Measurements from ENCODE around the gene SHISA7.

The SHISA7 gene

GRCh38 chr19:55443045-55443823 lies at the start of gene SHISA7:
TSS of gene SHISA7 (minus strand) at chr19:55443300. CDS start at chr19:55442863, 437 bp downstream.
- H3K4me2 ChIP-seq (ENCODE audit: low read length) = no peak within 1 kb of the TSS
- no peak within 1 kb of the TSS for H3K27ac ChIP-seq (ENCODE audit: low read depth, low read length, poor library complexity, severe bottlenecking)
- H3F3A ChIP-seq (ENCODE audit: insufficient read depth, low read length) = no peaks in the 10 kb centered on the region
- no peaks in the 10 kb centered on the region for H3K9me2 ChIP-seq (ENCODE audit: low read depth, low read length)
- no peak within 1 kb of the TSS for H3K9ac ChIP-seq (ENCODE audit: low read length)
- H4K20me1 ChIP-seq (ENCODE audit: insufficient read depth, low read length) = no peaks in the 10 kb centered on the region
- no peaks in the 10 kb centered on the region for H3K9me3 ChIP-seq (ENCODE audit: low read length)
- H3K27me3 ChIP-seq (ENCODE audit: insufficient read depth, low read length) = no peaks in the 10 kb centered on the region
- no peak within 1 kb of the TSS for H3K4me3 ChIP-seq (ENCODE audit: low read depth, low read length, poor library complexity, severe bottlenecking)
- H2AFZ ChIP-seq (ENCODE audit: low read length) = no peak within 1 kb of the TSS
- H3K4me1 ChIP-seq (ENCODE audit: insufficient read depth, low read length, severe bottlenecking) = no peaks in the 10 kb centered on the region
- no peaks in the 10 kb centered on the region for H3K79me2 ChIP-seq (ENCODE audit: insufficient read depth, low read length)
- no peaks in the 10 kb centered on the region for H3K36me3 ChIP-seq (ENCODE audit: insufficient read depth, low read length)
- TF ChIP-seq, protein P1, sequence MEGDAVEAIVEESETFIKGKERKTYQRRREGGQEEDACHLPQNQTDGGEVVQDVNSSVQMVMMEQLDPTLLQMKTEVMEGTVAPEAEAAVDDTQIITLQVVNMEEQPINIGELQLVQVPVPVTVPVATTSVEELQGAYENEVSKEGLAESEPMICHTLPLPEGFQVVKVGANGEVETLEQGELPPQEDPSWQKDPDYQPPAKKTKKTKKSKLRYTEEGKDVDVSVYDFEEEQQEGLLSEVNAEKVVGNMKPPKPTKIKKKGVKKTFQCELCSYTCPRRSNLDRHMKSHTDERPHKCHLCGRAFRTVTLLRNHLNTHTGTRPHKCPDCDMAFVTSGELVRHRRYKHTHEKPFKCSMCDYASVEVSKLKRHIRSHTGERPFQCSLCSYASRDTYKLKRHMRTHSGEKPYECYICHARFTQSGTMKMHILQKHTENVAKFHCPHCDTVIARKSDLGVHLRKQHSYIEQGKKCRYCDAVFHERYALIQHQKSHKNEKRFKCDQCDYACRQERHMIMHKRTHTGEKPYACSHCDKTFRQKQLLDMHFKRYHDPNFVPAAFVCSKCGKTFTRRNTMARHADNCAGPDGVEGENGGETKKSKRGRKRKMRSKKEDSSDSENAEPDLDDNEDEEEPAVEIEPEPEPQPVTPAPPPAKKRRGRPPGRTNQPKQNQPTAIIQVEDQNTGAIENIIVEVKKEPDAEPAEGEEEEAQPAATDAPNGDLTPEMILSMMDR (IDR thresholded peaks at IDR 0.05; ENCODE audit: low read length) = no peak
- no peak for TF ChIP-seq EZH2 (IDR thresholded peaks at IDR 0.05; ENCODE audit: borderline replicate concordance, low read length)

DNA sequence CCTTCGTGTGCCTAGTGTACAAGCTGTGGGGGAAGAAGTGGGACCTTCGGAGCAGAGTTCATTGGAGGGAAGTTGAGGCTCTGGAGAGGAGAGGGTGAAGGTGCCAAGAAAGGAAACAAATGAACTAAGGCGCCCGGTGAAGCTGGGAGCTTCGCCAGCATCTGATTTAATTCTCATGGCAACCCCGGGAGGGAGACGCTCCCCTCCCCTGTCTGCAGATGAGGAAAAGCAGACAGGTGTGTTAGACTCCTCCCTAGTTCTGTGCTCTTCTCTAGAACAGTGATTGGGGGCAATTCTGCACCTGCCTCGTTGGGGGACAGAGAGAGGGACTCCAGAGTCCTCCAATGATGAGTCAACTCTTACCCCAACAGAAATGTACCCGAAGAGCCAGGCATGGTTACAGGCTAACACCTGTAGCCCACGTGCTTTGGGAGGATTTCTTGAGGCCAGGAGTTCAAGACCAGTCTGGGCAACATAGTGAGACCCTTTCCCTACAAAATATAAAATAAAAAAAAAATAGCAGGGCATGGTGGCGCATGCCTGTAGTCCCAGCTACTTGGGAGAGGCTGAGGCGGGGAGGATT lies 49.4 kb upstream of the SHISA7 start:
- Histone ChIP-seq H3K9me3 (ENCODE audit: low read length) (no peaks in the 10 kb centered on the region), H3K27me3 (ENCODE audit: insufficient read depth, low read length) (peaks cover 10% of the 10 kb centered on the region; the same call in 1 of the 2 replicates), H3K27ac (ENCODE audit: low read depth, low read length, poor library complexity, severe bottlenecking) (no peak overlapping the region), H3K4me2 (ENCODE audit: low read length) (no peak overlapping the region), H2AFZ (ENCODE audit: low read length) (no peak overlapping the region), H3K79me2 (ENCODE audit: insufficient read depth, low read length) (no peaks in the 10 kb centered on the region), H3K9me2 (ENCODE audit: low read depth, low read length) (no peaks in the 10 kb centered on the region), H3K36me3 (ENCODE audit: insufficient read depth, low read length) (no peaks in the 10 kb centered on the region), H3K4me1 (ENCODE audit: insufficient read depth, low read length, severe bottlenecking) (no peaks in the 10 kb centered on the region), H3K9ac (ENCODE audit: low read length) (no peak overlapping the region), H3K4me3 (ENCODE audit: low read depth, low read length, poor library complexity, severe bottlenecking) (no peak overlapping the region), H4K20me1 (ENCODE audit: insufficient read depth, low read length) (no peaks in the 10 kb centered on the region), H3F3A (ENCODE audit: insufficient read depth, low read length) (no peaks in the 10 kb centered on the region)
- no peak for TF ChIP-seq EZH2 (IDR thresholded peaks at IDR 0.05; ENCODE audit: borderline replicate concordance, low read length)
- TF ChIP-seq, protein P1 (IDR thresholded peaks at IDR 0.05; ENCODE audit: low read length) = no peak

DNA sequence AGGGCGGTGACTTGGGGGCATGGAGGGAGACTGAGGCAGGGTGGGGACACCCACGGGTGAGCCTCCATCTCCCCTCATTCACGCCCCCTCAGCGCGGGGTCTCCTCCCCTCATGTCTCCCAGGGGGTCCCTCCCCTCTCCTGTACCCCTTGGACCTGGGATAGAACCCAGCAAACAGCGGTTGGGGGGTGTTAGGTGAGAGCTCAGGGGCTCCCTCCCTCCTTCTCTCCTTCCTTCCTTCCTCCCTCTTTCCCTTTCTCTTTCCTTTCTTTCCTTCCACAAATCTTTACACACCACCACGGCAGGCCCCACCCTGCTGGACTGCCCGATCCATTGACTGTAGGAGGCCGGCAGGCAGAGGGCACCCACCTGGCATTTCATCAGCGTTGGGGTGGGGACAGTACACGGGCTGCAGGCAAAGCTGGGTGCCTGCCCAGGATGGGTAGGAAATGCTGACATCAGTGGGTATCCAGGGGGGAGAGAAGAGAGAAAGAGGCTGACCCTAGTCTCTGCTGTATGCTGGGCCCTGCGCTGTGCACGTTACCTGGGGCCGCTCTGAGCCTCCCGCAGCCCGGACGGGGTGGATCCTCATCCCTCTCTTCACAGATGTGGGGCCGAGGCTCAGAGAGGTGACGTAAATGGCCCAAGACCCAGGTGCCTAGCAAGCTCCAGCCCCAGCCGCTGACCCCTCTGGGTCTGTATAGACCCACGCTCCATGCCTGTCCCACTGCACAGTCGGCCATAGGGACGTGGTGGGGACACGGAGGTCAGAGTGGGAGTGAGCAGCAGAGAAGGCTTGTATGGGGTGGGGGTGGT lies 48.7 kb upstream of the SHISA7 start:
- H3K36me3 ChIP-seq (ENCODE audit: insufficient read depth, low read length) = no peaks in the 10 kb centered on the region
- no peak overlapping the region for H3K4me3 ChIP-seq (ENCODE audit: low read depth, low read length, poor library complexity, severe bottlenecking)
- no peaks in the 10 kb centered on the region for H3K79me2 ChIP-seq (ENCODE audit: insufficient read depth, low read length)
- H3F3A ChIP-seq (ENCODE audit: insufficient read depth, low read length) = no peaks in the 10 kb centered on the region
- H3K9me2 ChIP-seq (ENCODE audit: low read depth, low read length) = no peaks in the 10 kb centered on the region
- no peak overlapping the region for H2AFZ ChIP-seq (ENCODE audit: low read length)
- H3K27me3 ChIP-seq (ENCODE audit: insufficient read depth, low read length) = peaks cover 10% of the 10 kb centered on the region; the same call in 1 of the 2 replicates
- no peaks in the 10 kb centered on the region for H3K9me3 ChIP-seq (ENCODE audit: low read length)
- H3K4me1 ChIP-seq (ENCODE audit: insufficient read depth, low read length, severe bottlenecking) = no peaks in the 10 kb centered on the region
- no peak overlapping the region for H3K4me2 ChIP-seq (ENCODE audit: low read length)
- H3K9ac ChIP-seq (ENCODE audit: low read length) = no peak overlapping the region
- no peaks in the 10 kb centered on the region for H4K20me1 ChIP-seq (ENCODE audit: insufficient read depth, low read length)
- no peak overlapping the region for H3K27ac ChIP-seq (ENCODE audit: low read depth, low read length, poor library complexity, severe bottlenecking)
- TF ChIP-seq, protein P1 (IDR thresholded peaks at IDR 0.05; ENCODE audit: low read length) = no peak
- no peak for TF ChIP-seq EZH2 (IDR thresholded peaks at IDR 0.05; ENCODE audit: borderline replicate concordance, low read length)

Data from OCI-LY1 (cell line).